SK-N-SH treated with all-trans-retinoic acid at 6 μM for 48 hours (cell line): Measurements from ENCODE around the gene GSC2.

Source experiments
- ATAC-seq: fragments of 200-7000 bp; cut with Tn5 transposase; 3 replicates; pipeline ENCODE4 v1.9.1; 2020; ENCODE audit warnings: mild to moderate bottlenecking, moderate library complexity
- ARNTL ChIP-seq: fragments of 450-650 bp; formaldehyde crosslinking; IDR thresholded peaks from 2 replicates; pipeline ENCODE4 v1.5.0; 2020; ENCODE audit warnings: low read depth, mild to moderate bottlenecking, moderate library complexity, borderline replicate concordance
- BACH2 ChIP-seq: fragments of 250-450 bp; sonication (Bioruptor Pico); IDR thresholded peaks from 2 replicates; pipeline ENCODE4 v1.9.0; 2021; ENCODE audit warnings: mild to moderate bottlenecking, borderline replicate concordance
- CREB5 ChIP-seq: fragments of 250-450 bp; sonication (Bioruptor Pico); IDR thresholded peaks from 2 replicates; pipeline ENCODE4 v1.5.1; 2020; ENCODE audit warnings: low read depth, mild to moderate bottlenecking, moderate library complexity
- CSDC2 ChIP-seq: fragments of 250-450 bp; sonication (Bioruptor Pico); IDR thresholded peaks from 2 replicates; pipeline ENCODE4 v1.5.0; 2020; ENCODE audit warnings: mild to moderate bottlenecking, moderate library complexity
- CSRNP3 ChIP-seq: fragments of 250-450 bp; sonication (Bioruptor Pico); IDR thresholded peaks from 2 replicates; pipeline ENCODE4 v1.5.1; 2021; ENCODE audit warnings: mild to moderate bottlenecking, moderate library complexity
- GLIS3 ChIP-seq: fragments of 250-450 bp; sonication (Bioruptor Pico); IDR thresholded peaks from 2 replicates; pipeline ENCODE4 v1.5.0; 2020; ENCODE audit warnings: mild to moderate bottlenecking, moderate library complexity
- ISL1 ChIP-seq: fragments of 250-450 bp; sonication (Bioruptor Pico); IDR thresholded peaks from 2 replicates; pipeline ENCODE4 v2.1.2; 2022; ENCODE audit warnings: mild to moderate bottlenecking, moderate library complexity
- OSR1 ChIP-seq: fragments of 250-450 bp; sonication (Bioruptor Pico); IDR thresholded peaks from 2 replicates; pipeline ENCODE4 v1.8.0; 2022; ENCODE audit warnings: moderate library complexity, mild to moderate bottlenecking, inconsistent platforms
- PATZ1 ChIP-seq: fragments of 250-450 bp; sonication (Bioruptor Pico); IDR thresholded peaks from 2 replicates; pipeline ENCODE4 v1.8.0; 2020; ENCODE audit warnings: mild to moderate bottlenecking, moderate library complexity, borderline replicate concordance
- POU6F1 ChIP-seq: fragments of 250-450 bp; sonication (Bioruptor Pico); IDR thresholded peaks from 2 replicates; pipeline ENCODE4 v1.8.0; 2021; ENCODE audit warnings: low read depth, mild to moderate bottlenecking, moderate library complexity, borderline replicate concordance
- PPARA ChIP-seq: fragments of 250-450 bp; sonication (Bioruptor Pico); IDR thresholded peaks from 2 replicates; pipeline ENCODE4 v1.5.0; 2020; ENCODE audit warnings: mild to moderate bottlenecking, borderline replicate concordance
- SNAI2 ChIP-seq: fragments of 250-450 bp; sonication (Bioruptor Pico); IDR thresholded peaks from 2 replicates; pipeline ENCODE4 v1.5.0; 2020; ENCODE audit warnings: mild to moderate bottlenecking, moderate library complexity
- TCF4 ChIP-seq: fragments of 250-450 bp; sonication (Bioruptor Pico); IDR thresholded peaks from 2 replicates; pipeline ENCODE4 v1.8.0; 2021; ENCODE audit warnings: mild to moderate bottlenecking, moderate library complexity, borderline replicate concordance
- TSHZ2 ChIP-seq: fragments of 250-450 bp; sonication (Bioruptor Pico); IDR thresholded peaks from 2 replicates; pipeline ENCODE4 v1.5.0; 2020; ENCODE audit warnings: mild to moderate bottlenecking, moderate library complexity
- ZFP3 ChIP-seq: fragments of 250-450 bp; sonication (Bioruptor Pico); IDR thresholded peaks from 2 replicates; pipeline ENCODE4 v1.5.0; 2020; ENCODE audit warnings: mild to moderate bottlenecking, moderate library complexity
- ZNF70 ChIP-seq: fragments of 450-650 bp; formaldehyde crosslinking; IDR thresholded peaks from 2 replicates; pipeline ENCODE4 v1.5.0; 2020; ENCODE audit warnings: mild to moderate bottlenecking, moderate library complexity
- ZNF8 ChIP-seq: fragments of 450-650 bp; formaldehyde crosslinking; IDR thresholded peaks from 2 replicates; pipeline ENCODE4 v1.5.0; 2020; ENCODE audit warnings: mild to moderate bottlenecking, moderate library complexity

Gene GSC2

GRCh38 chr22:19124377-19124776 lies 25.7 kb downstream of the GSC2 start:
- no peak for ATAC-seq
- TF ChIP-seq PPARA (CRISPR knock-in tag) (no peak), CSRNP3 (CRISPR knock-in tag) (no peak), ZNF8 (CRISPR knock-in tag) (no peak), OSR1 (CRISPR knock-in tag) (no peak), ZNF70 (no peak), TCF4 (CRISPR knock-in tag) (no peak), CREB5 (CRISPR knock-in tag) (no peak), ISL1 (CRISPR knock-in tag) (no peak), GLIS3 (no peak), TSHZ2 (CRISPR knock-in tag) (no peak), ZFP3 (no peak), BACH2 (CRISPR knock-in tag) (no peak)
- TF ChIP-seq, all 23 proteins: peak for 0

- ATAC-seq = no peak
These were observed 26.2 kb downstream of the GSC2 start for GRCh38 chr22:19123936-19124335.

GRCh38 chr22:19122752-19123492 lies 27.2 kb downstream of the GSC2 start:
- TF ChIP-seq PATZ1 (CRISPR knock-in tag) (no peak), BACH2 (CRISPR knock-in tag) (no peak), ZFP3 (no peak), ARNTL (CRISPR knock-in tag) (no peak), TSHZ2 (CRISPR knock-in tag) (no peak), ISL1 (CRISPR knock-in tag) (no peak), POU6F1 (CRISPR knock-in tag) (no peak), CREB5 (CRISPR knock-in tag) (no peak), ZNF70 (no peak), CSDC2 (CRISPR knock-in tag) (no peak), CSRNP3 (CRISPR knock-in tag) (no peak), TCF4 (CRISPR knock-in tag) (no peak)
- peak; percentile 53 for ATAC-seq

More at GRCh38 chr22:19123936-19124335, 26.2 kb downstream of the GSC2 start:
- TF ChIP-seq CSDC2 (CRISPR knock-in tag) = no peak
- no peak for TF ChIP-seq SNAI2
- TF ChIP-seq, all 23 proteins: peak for 0
